ENCODE measurements around the gene STPG3. TPM values are rescaled to one million over a fixed set of nuclear protein-coding genes. Genes with fewer than 3 reads are reported as not detected.

STPG3 gene
- total and polyA plus RNA-seq, 7 donors, result 0.08 TPM; not detected in 6

DNA sequence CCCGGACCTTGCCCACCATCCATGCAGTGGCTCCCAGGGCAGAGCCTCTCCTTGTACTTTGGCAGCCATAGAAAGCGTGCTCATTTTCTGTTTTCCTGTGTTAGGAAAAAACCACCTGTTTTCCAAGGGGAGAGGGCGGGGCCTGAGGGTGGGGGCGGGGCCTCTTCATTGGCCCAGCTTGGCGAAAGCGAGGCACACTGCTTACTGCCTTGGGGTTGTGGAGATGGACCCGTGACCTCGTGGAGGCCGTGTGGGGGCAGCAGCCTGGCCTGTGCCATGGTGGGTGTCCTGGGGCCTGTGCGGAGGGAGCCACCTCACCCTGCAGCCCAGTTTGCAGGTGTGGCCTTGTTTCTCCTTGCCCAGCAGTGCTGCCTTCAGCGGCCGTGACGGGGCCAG lies 22.0 kb downstream of the STPG3 start:
- TF ChIP-seq, protein P1, sequence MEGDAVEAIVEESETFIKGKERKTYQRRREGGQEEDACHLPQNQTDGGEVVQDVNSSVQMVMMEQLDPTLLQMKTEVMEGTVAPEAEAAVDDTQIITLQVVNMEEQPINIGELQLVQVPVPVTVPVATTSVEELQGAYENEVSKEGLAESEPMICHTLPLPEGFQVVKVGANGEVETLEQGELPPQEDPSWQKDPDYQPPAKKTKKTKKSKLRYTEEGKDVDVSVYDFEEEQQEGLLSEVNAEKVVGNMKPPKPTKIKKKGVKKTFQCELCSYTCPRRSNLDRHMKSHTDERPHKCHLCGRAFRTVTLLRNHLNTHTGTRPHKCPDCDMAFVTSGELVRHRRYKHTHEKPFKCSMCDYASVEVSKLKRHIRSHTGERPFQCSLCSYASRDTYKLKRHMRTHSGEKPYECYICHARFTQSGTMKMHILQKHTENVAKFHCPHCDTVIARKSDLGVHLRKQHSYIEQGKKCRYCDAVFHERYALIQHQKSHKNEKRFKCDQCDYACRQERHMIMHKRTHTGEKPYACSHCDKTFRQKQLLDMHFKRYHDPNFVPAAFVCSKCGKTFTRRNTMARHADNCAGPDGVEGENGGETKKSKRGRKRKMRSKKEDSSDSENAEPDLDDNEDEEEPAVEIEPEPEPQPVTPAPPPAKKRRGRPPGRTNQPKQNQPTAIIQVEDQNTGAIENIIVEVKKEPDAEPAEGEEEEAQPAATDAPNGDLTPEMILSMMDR (IDR thresholded peaks at IDR 0.05), result no peak
- WGBS, 3 donors, result 76 to 91% (median 86%) methylated on average over 13 of the region's 13 CpGs
- H3K9me3 ChIP-seq, result no peaks in the 10 kb centered on the region
- DNase-seq, result no peak
- no peak overlapping the region for H3K4me3 ChIP-seq
- ATAC-seq, result no peak
- H3K27me3 ChIP-seq (ENCODE audit: insufficient read depth in 3 of 3, low read length in 2 of 3), result peaks cover 0 to 10% (median 5%) of the 10 kb centered on the region in 3 donors
- H3K4me1 ChIP-seq, result peaks cover 33% of the 10 kb centered on the region
- H3K27ac ChIP-seq, result no peak overlapping the region
- intact Hi-C loops (cut with DNase I), result no loop called here
- peaks cover 2 to 35% of the 10 kb centered on the region in 2 donors for H3K36me3 ChIP-seq (ENCODE audit: insufficient read depth in 1 of 2, low read depth in 1 of 2)

DNA sequence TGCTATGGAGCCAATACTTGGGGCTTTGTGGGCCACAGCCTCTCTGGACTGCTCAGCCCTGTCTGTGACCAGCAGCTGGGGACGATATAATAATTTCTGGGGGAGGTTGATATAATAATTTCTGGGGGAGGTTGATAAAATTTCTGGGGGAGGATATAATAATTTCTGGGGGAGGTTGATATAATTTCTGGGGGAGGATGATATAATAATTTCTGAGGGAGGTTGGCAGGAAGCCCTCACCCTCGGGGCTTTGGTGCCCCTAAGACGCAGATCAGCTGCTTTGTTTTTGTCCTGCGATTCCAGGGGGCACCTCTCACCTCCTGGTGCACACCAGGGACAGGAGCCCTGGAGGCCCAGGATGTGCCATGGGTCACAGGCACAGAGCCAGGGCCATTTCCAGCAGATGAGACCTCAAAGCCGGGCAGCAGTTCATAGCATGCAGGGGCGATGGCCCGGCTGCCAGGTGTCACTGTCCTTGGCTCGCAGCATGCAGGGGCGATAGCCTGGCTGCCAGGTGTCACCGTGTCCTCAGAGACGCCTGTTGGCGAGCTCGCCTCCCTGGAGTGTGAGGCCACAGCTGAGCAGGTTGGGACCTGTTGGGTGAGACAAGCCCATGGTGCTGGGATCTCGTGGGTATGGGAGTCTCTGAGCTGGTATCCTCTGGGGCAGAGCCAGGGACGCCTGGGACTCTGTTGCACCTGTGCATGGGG lies 22.7 kb downstream of the STPG3 start:
- Histone ChIP-seq H3K27me3 (ENCODE audit: insufficient read depth in 3 of 3, low read length in 2 of 3) (peaks cover 0 to 15% (median 9%) of the 10 kb centered on the region in 3 donors), H3K9me3 (no peaks in the 10 kb centered on the region), H3K4me1 (peaks cover 31% of the 10 kb centered on the region), H3K4me3 (no peak overlapping the region), H3K36me3 (ENCODE audit: insufficient read depth in 1 of 2, low read depth in 1 of 2) (peaks cover 2 to 35% of the 10 kb centered on the region in 2 donors), H3K27ac (no peak overlapping the region)
- intact Hi-C loops (cut with DNase I), result no loop called here
- peak in 1 of 2 donors; percentile 11 for DNase-seq
- ATAC-seq, result no peak
- WGBS, 3 donors, result 51 to 63% (median 61%) methylated on average over 15 of the region's 15 CpGs
- TF ChIP-seq, protein P1 (IDR thresholded peaks at IDR 0.05), result no peak

DNA sequence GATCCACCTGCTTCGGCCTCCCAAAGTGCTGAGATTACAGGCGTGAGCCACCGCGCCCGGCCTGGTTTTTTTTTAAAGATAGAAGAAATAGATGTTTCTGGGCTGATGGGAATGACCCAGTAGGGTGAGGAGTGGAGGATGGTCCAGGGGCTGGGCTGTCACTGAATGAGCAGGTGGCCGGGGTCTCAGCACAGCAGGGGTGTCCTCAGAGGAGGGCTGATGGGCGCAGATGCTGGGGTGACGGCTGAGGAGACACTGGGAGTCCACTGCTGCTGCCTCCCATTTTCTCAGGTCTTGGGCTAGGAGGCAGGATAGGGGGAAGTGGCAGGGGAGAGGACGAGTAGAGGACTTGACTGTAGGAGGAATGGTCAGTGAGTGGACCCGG lies 24.1 kb downstream of the STPG3 start:
- TF ChIP-seq, protein P1 (IDR thresholded peaks at IDR 0.05), result no peak
- DNase-seq (no peak), ATAC-seq (no peak)
- peaks cover 0 to 29% (median 13%) of the 10 kb centered on the region in 3 donors for H3K27me3 ChIP-seq (ENCODE audit: insufficient read depth in 3 of 3, low read length in 2 of 3)
- H3K4me3 ChIP-seq, result no peak overlapping the region
- intact Hi-C loops (cut with DNase I), result no loop called here
- peaks cover 2 to 28% of the 10 kb centered on the region in 2 donors for H3K36me3 ChIP-seq (ENCODE audit: insufficient read depth in 1 of 2, low read depth in 1 of 2)
- H3K27ac ChIP-seq, result no peak overlapping the region
- 78 to 90% (median 82%) methylated on average over 10 of the region's 10 CpGs for WGBS, 3 donors
- H3K9me3 ChIP-seq, result no peaks in the 10 kb centered on the region
- peaks cover 19% of the 10 kb centered on the region for H3K4me1 ChIP-seq

DNA sequence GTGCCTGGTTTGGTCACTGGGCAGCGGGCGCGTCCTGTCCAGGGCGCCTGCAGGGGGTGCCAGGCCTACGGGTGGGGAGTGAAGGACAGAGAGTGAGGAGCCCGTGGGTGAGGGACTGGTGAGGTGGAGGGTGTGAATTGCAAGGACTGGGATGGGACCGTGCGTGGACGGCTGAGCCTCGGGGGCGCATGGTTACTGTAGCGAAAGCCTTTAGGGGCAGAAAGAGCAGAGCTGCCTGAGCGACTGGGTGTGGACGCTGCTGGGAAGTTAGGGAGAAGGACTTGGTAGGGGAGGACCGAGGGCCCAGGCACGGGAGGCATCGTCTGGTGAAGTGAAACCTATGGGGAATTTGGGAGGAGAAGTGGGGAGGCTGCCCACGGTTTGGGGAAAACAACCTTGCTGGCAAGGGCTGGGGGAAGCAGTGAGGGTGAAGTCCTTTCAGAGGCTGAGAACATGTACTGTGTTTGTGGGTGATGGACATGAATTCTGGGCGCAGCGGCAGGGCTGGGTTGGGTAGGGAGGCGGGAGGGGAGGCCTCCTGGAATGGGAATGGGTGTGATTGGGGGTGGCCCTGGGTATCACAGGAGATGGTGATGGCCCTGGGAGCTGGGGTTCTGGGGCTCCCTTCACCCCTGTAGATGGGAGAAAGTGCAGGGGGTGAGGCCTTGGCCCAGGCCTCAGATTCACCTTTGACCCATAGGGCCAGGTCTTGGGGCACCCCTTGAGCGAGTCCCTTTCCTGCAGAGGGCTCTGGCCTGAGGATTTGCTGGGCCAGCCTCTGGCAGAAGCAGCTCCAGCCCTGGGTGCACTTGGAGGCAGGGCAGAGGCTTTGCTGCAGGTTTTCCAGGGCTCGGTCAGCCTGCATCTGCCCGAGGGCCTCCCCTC lies 24.7 kb downstream of the STPG3 start:
- TF ChIP-seq, protein P1 (IDR thresholded peaks at IDR 0.05), result no peak
- DNase-seq (no peak), ATAC-seq (no peak)
- peak overlapping the region; percentile 62 for H3K4me3 ChIP-seq
- intact Hi-C loops (cut with DNase I), result no loop called here
- H3K4me1 ChIP-seq, result peaks cover 25% of the 10 kb centered on the region
- H3K9me3 ChIP-seq, result no peaks in the 10 kb centered on the region
- 72 to 81% (median 81%) methylated on average over 24 of the region's 24 CpGs for WGBS, 3 donors
- H3K27me3 ChIP-seq (ENCODE audit: insufficient read depth in 3 of 3, low read length in 2 of 3), result peaks cover 0 to 36% (median 18%) of the 10 kb centered on the region in 3 donors
- H3K27ac ChIP-seq, result peak overlapping the region; percentile 75
- peaks cover 2 to 21% of the 10 kb centered on the region in 2 donors for H3K36me3 ChIP-seq (ENCODE audit: insufficient read depth in 1 of 2, low read depth in 1 of 2)
